Measurements from ENCODE around the gene VPS4B. TPM values are rescaled to one million over a fixed set of nuclear protein-coding genes. Genes with fewer than 3 reads are reported as not detected.

The VPS4B gene
- total RNA-seq, 1 experiment from 2014 or later = 44.7 TPM

DNA sequence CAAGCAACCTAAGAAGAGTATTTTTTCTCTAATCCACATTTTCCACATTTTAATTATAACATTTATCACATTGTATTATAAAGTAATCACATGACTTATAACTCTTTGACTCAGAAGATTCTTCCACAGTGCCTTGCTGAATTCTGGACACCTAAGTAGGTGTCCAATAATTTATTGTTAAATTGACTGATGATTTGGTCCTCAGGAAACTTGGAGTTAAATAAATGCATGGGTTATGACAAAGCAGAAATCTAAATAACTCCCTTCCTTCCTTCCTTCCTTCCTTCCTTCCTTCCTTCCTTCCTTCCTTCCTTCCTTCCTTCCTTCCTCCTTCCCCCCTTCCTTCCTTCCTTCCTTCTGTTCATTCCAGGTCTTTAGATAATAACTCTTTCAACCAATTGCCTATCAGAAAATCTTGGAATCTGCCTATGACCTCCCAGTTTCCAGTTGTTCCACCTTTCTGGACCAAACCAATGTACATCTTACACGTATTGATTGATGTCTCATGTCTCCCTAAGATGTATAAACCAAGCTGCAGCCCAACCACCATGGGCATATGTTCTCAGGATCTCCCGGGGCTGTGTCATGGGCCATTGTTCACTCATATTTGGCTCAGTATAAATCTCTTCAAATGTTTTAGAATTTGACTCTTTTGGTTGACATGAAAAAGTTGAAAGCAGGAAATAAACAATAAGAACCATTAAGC is 44.8 kb downstream of the VPS4B start:
- H3K79me2 ChIP-seq (ENCODE audit: low read length) = no peaks in the 10 kb centered on the region
- H3K36me3 ChIP-seq (ENCODE audit: low read depth, low read length) = no peaks in the 10 kb centered on the region
- ChIA-PET POLR2A (ENCODE audit: unreplicated experiment) (interaction anchor here (0.6 kb wide), 1 partner anchor 18 kb away, joined by 3 read pairs; no protein-coding TSS in a partner anchor), CTCF (no interaction called here)
- H3K9ac ChIP-seq (ENCODE audit: low read length) = no peak overlapping the region
- H3K4me3 ChIP-seq (ENCODE audit: low read length) = no peak overlapping the region
- peaks cover 11% of the 10 kb centered on the region for H3K4me1 ChIP-seq (ENCODE audit: insufficient read depth, low read length)
- no peak overlapping the region for H2AFZ ChIP-seq (ENCODE audit: low read length)
- no peak overlapping the region for H3K4me2 ChIP-seq (ENCODE audit: low read length)
- ATAC-seq (no peak), DNase-seq (no peak)
- BruUV-seq (replicated peaks) = no TSS peak
- H4K20me1 ChIP-seq (ENCODE audit: low read length) = no peaks in the 10 kb centered on the region
- intact Hi-C loops (cut with micrococcal nuclease) = no loop called here
- H3K9me2 ChIP-seq (replicated peaks; ENCODE audit: low read length) = no peaks in the 10 kb centered on the region
- TF ChIP-seq EZH2 (IDR thresholded peaks at IDR 0.05; ENCODE audit: low read length, unreplicated experiment) (no peak), EZH2phosphoT487 (IDR thresholded peaks at IDR 0.05; ENCODE audit: borderline replicate concordance, low read length) (no peak)
- TF ChIP-seq, protein P1, sequence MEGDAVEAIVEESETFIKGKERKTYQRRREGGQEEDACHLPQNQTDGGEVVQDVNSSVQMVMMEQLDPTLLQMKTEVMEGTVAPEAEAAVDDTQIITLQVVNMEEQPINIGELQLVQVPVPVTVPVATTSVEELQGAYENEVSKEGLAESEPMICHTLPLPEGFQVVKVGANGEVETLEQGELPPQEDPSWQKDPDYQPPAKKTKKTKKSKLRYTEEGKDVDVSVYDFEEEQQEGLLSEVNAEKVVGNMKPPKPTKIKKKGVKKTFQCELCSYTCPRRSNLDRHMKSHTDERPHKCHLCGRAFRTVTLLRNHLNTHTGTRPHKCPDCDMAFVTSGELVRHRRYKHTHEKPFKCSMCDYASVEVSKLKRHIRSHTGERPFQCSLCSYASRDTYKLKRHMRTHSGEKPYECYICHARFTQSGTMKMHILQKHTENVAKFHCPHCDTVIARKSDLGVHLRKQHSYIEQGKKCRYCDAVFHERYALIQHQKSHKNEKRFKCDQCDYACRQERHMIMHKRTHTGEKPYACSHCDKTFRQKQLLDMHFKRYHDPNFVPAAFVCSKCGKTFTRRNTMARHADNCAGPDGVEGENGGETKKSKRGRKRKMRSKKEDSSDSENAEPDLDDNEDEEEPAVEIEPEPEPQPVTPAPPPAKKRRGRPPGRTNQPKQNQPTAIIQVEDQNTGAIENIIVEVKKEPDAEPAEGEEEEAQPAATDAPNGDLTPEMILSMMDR (conservative IDR thresholded peaks at IDR 0.05; ENCODE audit: low read depth, low read length) = no peak
- H3K27me3 ChIP-seq (ENCODE audit: low read length) = no peaks in the 10 kb centered on the region
- H3K27ac ChIP-seq (ENCODE audit: low read length) = no peak overlapping the region
- H3F3A ChIP-seq (ENCODE audit: low read length, unreplicated experiment) = no peaks in the 10 kb centered on the region
- no peaks in the 10 kb centered on the region for H3K9me3 ChIP-seq (ENCODE audit: low read length)

DNA sequence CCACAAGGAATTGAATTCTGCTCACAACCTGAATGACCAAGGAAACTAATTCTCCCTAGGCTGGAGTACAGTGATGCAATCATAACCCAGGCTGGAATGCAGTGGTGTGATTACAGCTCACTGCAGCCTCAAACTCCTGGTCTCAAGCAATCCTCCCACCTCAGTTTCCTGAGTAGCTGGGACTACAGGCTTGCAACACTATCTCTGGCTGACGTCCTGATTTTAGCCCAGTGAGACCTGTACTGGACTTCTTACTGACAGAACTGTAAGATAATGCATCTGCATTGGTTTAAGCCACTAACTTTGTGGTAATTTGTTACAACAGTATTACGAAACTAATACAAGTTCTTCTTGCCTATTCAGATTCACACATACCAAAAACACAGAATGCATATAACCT is 45.7 kb downstream of the VPS4B start:
- no peaks in the 10 kb centered on the region for H3K27me3 ChIP-seq (ENCODE audit: low read length)
- peaks cover 11% of the 10 kb centered on the region for H3K4me1 ChIP-seq (ENCODE audit: insufficient read depth, low read length)
- BruUV-seq (replicated peaks) = no TSS peak
- H2AFZ ChIP-seq (ENCODE audit: low read length) = no peak overlapping the region
- no peaks in the 10 kb centered on the region for H3F3A ChIP-seq (ENCODE audit: low read length, unreplicated experiment)
- CTCF ChIA-PET = no interaction called here
- intact Hi-C loops (cut with micrococcal nuclease) = no loop called here
- TF ChIP-seq EZH2 (IDR thresholded peaks at IDR 0.05; ENCODE audit: low read length, unreplicated experiment) (no peak), EZH2phosphoT487 (IDR thresholded peaks at IDR 0.05; ENCODE audit: borderline replicate concordance, low read length) (no peak)
- TF ChIP-seq, protein P1 (conservative IDR thresholded peaks at IDR 0.05; ENCODE audit: low read depth, low read length) = no peak
- no peak for DNase-seq
- no peak overlapping the region for H3K4me2 ChIP-seq (ENCODE audit: low read length)
- no peaks in the 10 kb centered on the region for H3K36me3 ChIP-seq (ENCODE audit: low read depth, low read length)
- no peaks in the 10 kb centered on the region for H3K9me2 ChIP-seq (replicated peaks; ENCODE audit: low read length)
- H4K20me1 ChIP-seq (ENCODE audit: low read length) = no peaks in the 10 kb centered on the region
- no peak overlapping the region for H3K27ac ChIP-seq (ENCODE audit: low read length)
- ATAC-seq = no peak
- no peak overlapping the region for H3K4me3 ChIP-seq (ENCODE audit: low read length)
- no peaks in the 10 kb centered on the region for H3K79me2 ChIP-seq (ENCODE audit: low read length)
- no peaks in the 10 kb centered on the region for H3K9me3 ChIP-seq (ENCODE audit: low read length)
- POLR2A ChIA-PET (ENCODE audit: unreplicated experiment) = interaction anchor here (0.6 kb wide), 1 partner anchor 19 kb away, joined by 3 read pairs; no protein-coding TSS in a partner anchor
- H3K9ac ChIP-seq (ENCODE audit: low read length) = no peak overlapping the region

DNA sequence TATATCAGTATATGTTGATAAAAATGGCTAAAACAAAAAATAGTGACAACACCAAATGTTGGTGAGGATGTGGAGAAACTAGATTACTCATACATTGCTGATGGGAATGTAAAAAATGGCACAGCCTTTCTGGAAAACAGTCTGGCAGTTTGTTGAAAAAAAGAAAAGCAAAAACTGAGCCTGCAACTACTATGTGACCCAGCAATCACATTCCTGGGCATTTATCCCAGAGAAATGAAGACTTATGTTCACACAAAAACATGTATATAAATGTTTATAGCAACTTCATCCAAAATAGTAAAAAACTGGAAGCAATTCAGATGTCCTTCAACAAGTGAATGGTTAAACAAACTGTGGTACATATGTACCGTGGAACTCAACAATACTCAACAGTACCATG is 47.7 kb downstream of the VPS4B start:
- POLR2A ChIA-PET (ENCODE audit: unreplicated experiment) = no interaction called here
- H4K20me1 ChIP-seq (ENCODE audit: low read length) = no peaks in the 10 kb centered on the region
- no peak overlapping the region for H3K27ac ChIP-seq (ENCODE audit: low read length)
- H3K36me3 ChIP-seq (ENCODE audit: low read depth, low read length) = no peaks in the 10 kb centered on the region
- ATAC-seq = no peak
- H3K4me3 ChIP-seq (ENCODE audit: low read length) = no peak overlapping the region
- TF ChIP-seq EZH2 (IDR thresholded peaks at IDR 0.05; ENCODE audit: low read length, unreplicated experiment) (no peak), EZH2phosphoT487 (IDR thresholded peaks at IDR 0.05; ENCODE audit: borderline replicate concordance, low read length) (no peak)
- TF ChIP-seq, protein P1 (conservative IDR thresholded peaks at IDR 0.05; ENCODE audit: low read depth, low read length) = no peak
- CTCF ChIA-PET = no interaction called here
- intact Hi-C loops (cut with micrococcal nuclease) = no loop called here
- H2AFZ ChIP-seq (ENCODE audit: low read length) = no peak overlapping the region
- no peak for DNase-seq
- H3K27me3 ChIP-seq (ENCODE audit: low read length) = no peaks in the 10 kb centered on the region
- H3K9ac ChIP-seq (ENCODE audit: low read length) = no peak overlapping the region
- no peaks in the 10 kb centered on the region for H3K9me3 ChIP-seq (ENCODE audit: low read length)
- no peaks in the 10 kb centered on the region for H3K9me2 ChIP-seq (replicated peaks; ENCODE audit: low read length)
- no peaks in the 10 kb centered on the region for H3K79me2 ChIP-seq (ENCODE audit: low read length)
- H3K4me1 ChIP-seq (ENCODE audit: insufficient read depth, low read length) = peaks cover 10% of the 10 kb centered on the region
- no TSS peak for BruUV-seq (replicated peaks)
- no peaks in the 10 kb centered on the region for H3F3A ChIP-seq (ENCODE audit: low read length, unreplicated experiment)
- H3K4me2 ChIP-seq (ENCODE audit: low read length) = no peak overlapping the region

All from PC-3 (cell line).